ENCODE data around the gene ARFGAP3.

- TF ChIP-seq EZH2 (IDR thresholded peaks at IDR 0.05; ENCODE audit: borderline replicate concordance, low read depth, low read length, severe bottlenecking) (no peak), CTCF (IDR thresholded peaks at IDR 0.05; ENCODE audit: borderline replicate concordance, extremely low read depth, low read length, poor library complexity, severe bottlenecking) (no peak)
These were observed 62.2 kb downstream of the ARFGAP3 start for GRCh38 chr22:42794551-42795510.
